OCI-LY7 (cell line): Measurements from ENCODE around the gene GRID1. TPM values are rescaled to one million over a fixed set of nuclear protein-coding genes. Genes with fewer than 3 reads are reported as not detected.

Experiments used
- BruUV-seq: library from RNA; stranded (reverse); fragments of 400-500 nt; replicated peaks from 2 replicates; lab custom pipeline; 2021; lab: Mats Ljungman, UMichigan
- CTCF ChIA-PET: fragments of 300-600 bp; sonication (Branson Sonifier 250); formaldehyde crosslinking; loops from one replicate; lab custom pipeline; 2022; ENCODE audit warnings: antibody characterized with exemption; ENCODE audit not compliant: unreplicated experiment; lab: Charles Lee
- POLR2A ChIA-PET: fragments of 300-600 bp; sonication (Branson Sonifier 250); formaldehyde crosslinking; loops from one replicate; lab custom pipeline; 2022; ENCODE audit warnings: antibody characterized with exemption; lab: Charles Lee
- DNase-seq: peaks from one replicate; pipeline ENCODE4 v3.0.0-alpha.2; 2015; ENCODE audit warnings: low spot score
- H2AFZ ChIP-seq: fragments of 200-600 bp; sonication (generic), shearing (Covaris generic); 2 replicates; pipeline ENCODE4 v1.6.1; 2014; ENCODE audit warnings: mild to moderate bottlenecking, antibody characterized with exemption, low read length, moderate library complexity
- H3K27ac ChIP-seq: fragments of 200-600 bp; sonication (generic); 2 replicates; pipeline ENCODE4 v1.5.1; 2014; ENCODE audit warnings: mixed run types, low read depth, mild to moderate bottlenecking, moderate library complexity, low read length, inconsistent platforms; ENCODE audit not compliant: poor library complexity, severe bottlenecking
- H3K36me3 ChIP-seq: fragments of 200-600 bp; sonication (generic); 2 replicates; pipeline ENCODE4 v1.6.1; 2014; ENCODE audit warnings: mild to moderate bottlenecking, antibody characterized with exemption, low read length, moderate library complexity, mixed read lengths; ENCODE audit not compliant: insufficient read depth
- H3K4me1 ChIP-seq: fragments of 200-600 bp; sonication (generic); 2 replicates; pipeline ENCODE4 v1.5.1; 2014; ENCODE audit warnings: mild to moderate bottlenecking, low read length; ENCODE audit not compliant: insufficient read depth, poor library complexity, severe bottlenecking
- H3K4me2 ChIP-seq: fragments of 200-600 bp; sonication (generic); 2 replicates; pipeline ENCODE4 v1.6.1; 2014; ENCODE audit warnings: mild to moderate bottlenecking, low read length
- H3K4me3 ChIP-seq: fragments of 200-600 bp; sonication (generic); 2 replicates; pipeline ENCODE4 v1.5.1; 2014; ENCODE audit warnings: mild to moderate bottlenecking, low read depth, low read length; ENCODE audit not compliant: poor library complexity, severe bottlenecking
- H3K79me2 ChIP-seq: fragments of 200-600 bp; sonication (generic); 2 replicates; pipeline ENCODE4 v1.6.1; 2016; ENCODE audit warnings: low read depth, mild to moderate bottlenecking, low read length, moderate library complexity, mixed read lengths; ENCODE audit not compliant: insufficient read depth
- H3K9me2 ChIP-seq: fragments of 200-600 bp; sonication (generic); 2 replicates; pipeline ENCODE4 v1.6.1; 2016; ENCODE audit warnings: mild to moderate bottlenecking, low read length, mixed read lengths; ENCODE audit not compliant: insufficient read depth
- H3K9me3 ChIP-seq: fragments of 200-600 bp; sonication (generic); 2 replicates; pipeline ENCODE4 v1.6.1; 2014; ENCODE audit warnings: mild to moderate bottlenecking, mixed run types, low read length, mixed read lengths
- H4K20me1 ChIP-seq: fragments of 200-600 bp; sonication (generic); 2 replicates; pipeline ENCODE4 v1.6.1; 2014; ENCODE audit warnings: mild to moderate bottlenecking, antibody characterized with exemption, low read length, moderate library complexity, mixed read lengths; ENCODE audit not compliant: insufficient read depth
- CTCF ChIP-seq: fragments of 200-600 bp; sonication (generic); conservative IDR thresholded peaks from 2 replicates; pipeline ENCODE4 v1.5.1; 2014; ENCODE audit warnings: mild to moderate bottlenecking, antibody characterized with exemption, low read length, moderate library complexity, mixed read lengths
- EZH2phosphoT487 ChIP-seq: fragments of 200-600 bp; sonication (generic); IDR thresholded peaks from 2 replicates; pipeline ENCODE4 v1.6.1; 2018; ENCODE audit warnings: low read depth, borderline replicate concordance, mild to moderate bottlenecking, mixed run types, antibody characterized with exemption, low read length, moderate library complexity, mixed read lengths
- intact Hi-C: fragments of 100-400 bp; cut with micrococcal nuclease; formaldehyde crosslinking; loops from one replicate; pipeline ENCODE4 v1.10.0; 2022; ENCODE audit not compliant: unreplicated experiment
- total RNA-seq, 2 experiments: library from RNA; depleted of rRNA in 1 of 2; stranded (reverse); fragments of >200 nt in 1 of 2; shearing (Covaris generic) in 1 of 2; gene quantifications; 2 replicates each; pipeline ENCODE4 v1.2.3, GENCODE V29; 2014 to 2022

The GRID1 gene
- total RNA-seq, 2 experiments from 2014 or later, result 1.6 to 3.7 TPM

- intact Hi-C loops, result no loop called here
- Histone ChIP-seq H3K9me3 (no peaks in the 10 kb centered on the region), H2AFZ (no peak overlapping the region), H3K4me2 (no peak overlapping the region), H4K20me1 (no peaks in the 10 kb centered on the region), H3K79me2 (no peaks in the 10 kb centered on the region), H3K4me3 (no peak overlapping the region), H3K9me2 (no peaks in the 10 kb centered on the region), H3K36me3 (no peaks in the 10 kb centered on the region), H3K27ac (no peak overlapping the region), H3K4me1 (no peaks in the 10 kb centered on the region)
- TF ChIP-seq CTCF, result no peak
- no peak for TF ChIP-seq EZH2phosphoT487
- POLR2A ChIA-PET, result interaction anchor here (1.2 kb wide), 1 partner anchor 54 kb away, joined by 3 read pairs; no protein-coding TSS in a partner anchor
- no TSS peak for BruUV-seq
- DNase-seq, result no peak
- CTCF ChIA-PET, result no interaction called here
Measured at GRCh38 chr10:85971494-85971893, 395.1 kb downstream of the GRID1 start.

- no peaks in the 10 kb centered on the region for H3K79me2 ChIP-seq
- no peaks in the 10 kb centered on the region for H3K9me3 ChIP-seq
- H4K20me1 ChIP-seq, result no peaks in the 10 kb centered on the region
- CTCF ChIA-PET, result no interaction called here
- H3K4me3 ChIP-seq, result no peak overlapping the region
- no peak for DNase-seq
- TF ChIP-seq EZH2phosphoT487, result no peak
- no peak for TF ChIP-seq CTCF
- H3K4me2 ChIP-seq, result no peak overlapping the region
- H3K4me1 ChIP-seq, result no peaks in the 10 kb centered on the region
- no peak overlapping the region for H2AFZ ChIP-seq
- no peaks in the 10 kb centered on the region for H3K36me3 ChIP-seq
- no peaks in the 10 kb centered on the region for H3K9me2 ChIP-seq
- POLR2A ChIA-PET, result interaction anchor here (0.6 kb wide), 1 partner anchor 561 kb away, joined by 4 read pairs; no protein-coding TSS in a partner anchor
- intact Hi-C loops, result no loop called here
- BruUV-seq, result no TSS peak
- H3K27ac ChIP-seq, result no peak overlapping the region
Measured at GRCh38 chr10:85967594-85967993, 399.0 kb downstream of the GRID1 start.

GRCh38 chr10:85961479-85962067, 405.0 kb downstream of the GRID1 start:
- H3K4me2 ChIP-seq, result no peak overlapping the region
- BruUV-seq, result no TSS peak
- intact Hi-C loops, result no loop called here
- no peaks in the 10 kb centered on the region for H3K9me2 ChIP-seq
- no peak overlapping the region for H2AFZ ChIP-seq
- DNase-seq, result no peak
- CTCF ChIA-PET, result no interaction called here
- no peaks in the 10 kb centered on the region for H3K36me3 ChIP-seq
- H3K9me3 ChIP-seq, result no peaks in the 10 kb centered on the region
- no peaks in the 10 kb centered on the region for H3K4me1 ChIP-seq
- H3K79me2 ChIP-seq, result no peaks in the 10 kb centered on the region
- H3K27ac ChIP-seq, result no peak overlapping the region
- POLR2A ChIA-PET, result interaction anchor here (0.5 kb wide), 1 partner anchor 214 kb away, joined by 3 read pairs; no protein-coding TSS in a partner anchor
- H4K20me1 ChIP-seq, result no peaks in the 10 kb centered on the region
- TF ChIP-seq EZH2phosphoT487, result no peak
- no peak for TF ChIP-seq CTCF
- H3K4me3 ChIP-seq, result no peak overlapping the region
